Tibial artery (tissue), 4 donors: ENCODE results near the gene LRRFIP1.
A peak's percentile ranks its signal among the peaks of the same experiment; 100 is the strongest.

ENCODE experiments used
- DNase-seq, 2 donors: peaks; one replicate each; pipeline ENCODE4 v3.0.0-alpha.2; 2019
- H3K27ac ChIP-seq, 2 donors: fragments of 200-600 bp; sonication (generic) in 1 of 2; 1 replicate in 1 of 2; 2 replicates in 1 of 2; pipeline ENCODE4 v1.5.1; 2018 to 2019; ENCODE audit warnings: mild to moderate bottlenecking in 1 of 2
- H3K27me3 ChIP-seq, 2 donors: fragments of 200-600 bp; sonication (generic) in 1 of 2; one replicate each; pipeline versions ENCODE4 v1.5.1 to v1.6.0; 2016 to 2019
- H3K36me3 ChIP-seq, 3 donors: fragments of 200-600 bp; sonication (generic) in 2 of 3; one replicate each; pipeline ENCODE4 v1.5.1; 2016 to 2019; ENCODE audit warnings: mild to moderate bottlenecking in 2 of 3
- H3K4me1 ChIP-seq, 4 donors: fragments of 200-600 bp; sonication (generic) in 2 of 4; 1 replicate in 3 of 4; 2 replicates in 1 of 4; pipeline ENCODE4 v1.5.1; 2016 to 2019
- H3K4me3 ChIP-seq, 2 donors: fragments of 200-600 bp; sonication (generic) in 1 of 2; 1 replicate in 1 of 2; 2 replicates in 1 of 2; pipeline ENCODE4 v1.5.1; 2018 to 2019; ENCODE audit warnings: mild to moderate bottlenecking in 2 of 2
- H3K9me3 ChIP-seq, 3 donors: fragments of 200-600 bp; sonication (generic) in 1 of 3; one replicate each; pipeline ENCODE4 v1.5.1; 2016 to 2019
- CTCF ChIP-seq, 2 experiments: fragments of 200-600 bp in 1 of 2; fragments of 450-650 bp in 1 of 2; IDR thresholded peaks; one replicate each; pipeline ENCODE4 v1.5.1; 2017 to 2019; ENCODE audit warnings: antibody characterized with exemption in 2 of 2, mild to moderate bottlenecking in 1 of 2, moderate library complexity in 1 of 2
- intact Hi-C: fragments of 100-400 bp; cut with DNase I; formaldehyde crosslinking; loops from one replicate; pipeline ENCODE4 v1.15.0; 2023; ENCODE audit warnings: low total_unique reads

LRRFIP1 gene

DNA sequence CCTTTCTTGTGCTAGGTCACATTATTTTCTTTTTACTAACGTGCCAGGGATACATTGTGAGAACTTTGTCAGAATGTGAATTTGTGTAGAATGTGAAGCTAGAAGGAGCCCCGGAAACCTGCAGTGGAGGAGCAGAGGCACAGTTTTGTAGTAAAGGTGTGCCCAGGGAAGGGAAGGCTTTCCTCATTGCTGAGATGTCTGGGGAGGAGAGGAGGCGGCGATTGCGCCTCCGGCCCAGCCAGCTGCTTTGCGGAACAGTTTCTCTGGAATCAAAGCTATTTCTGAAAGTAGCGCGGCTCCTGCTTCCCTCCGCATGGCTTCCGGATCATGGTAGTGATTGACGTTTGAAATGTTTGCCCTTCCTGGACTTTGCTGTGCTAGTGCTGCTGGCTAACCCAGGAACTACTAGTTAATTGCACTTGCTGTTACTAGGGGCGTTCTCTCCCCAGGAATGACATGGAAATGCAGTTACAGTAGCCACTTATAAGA lies 88.1 kb downstream of the LRRFIP1 start:
- DNase-seq: peak in 1 of 2 donors; percentile 67
- peak overlapping the region; percentile 24 to 40 for H3K4me3 ChIP-seq
- intact Hi-C loops: no loop called here

DNA sequence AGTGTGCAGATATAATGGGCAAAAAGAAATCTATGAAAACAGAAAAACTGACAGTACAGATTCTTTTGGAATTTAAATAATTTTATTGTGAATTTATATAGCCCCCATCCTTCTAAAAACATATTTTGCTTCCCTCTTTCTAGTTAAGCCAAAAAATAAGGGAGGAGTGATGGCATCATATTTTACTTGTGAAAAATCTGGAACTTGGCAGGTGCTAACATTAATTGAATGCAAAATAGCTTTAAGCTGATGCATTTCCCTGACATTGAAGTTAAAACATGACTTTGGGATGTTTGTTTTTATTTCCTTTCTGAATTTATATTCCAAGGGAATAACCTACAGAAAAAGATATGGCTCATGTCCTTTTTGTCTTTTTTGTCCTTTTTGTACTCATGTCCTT lies 88.6 kb downstream of the LRRFIP1 start:
- Histone ChIP-seq H3K4me1 (peaks cover 0 to 79% (median 24%) of the 10 kb centered on the region in 4 donors), H3K27me3 (no peaks in the 10 kb centered on the region), H3K36me3 (peaks cover 6 to 22% (median 14%) of the 10 kb centered on the region in 3 donors), H3K27ac (peak overlapping the region; percentile 67 to 71), H3K9me3 (no peaks in the 10 kb centered on the region), H3K4me3 (no peak overlapping the region)
- intact Hi-C loops: no loop called here
- no peak for DNase-seq
- no peak for TF ChIP-seq CTCF (IDR thresholded peaks at IDR 0.05)

More for the DNA sequence above, 88.1 kb downstream of the LRRFIP1 start:
- H3K4me1 ChIP-seq: peaks cover 0 to 78% (median 23%) of the 10 kb centered on the region in 4 donors
- H3K9me3 ChIP-seq: no peaks in the 10 kb centered on the region
- peak overlapping the region; percentile 67 to 71 for H3K27ac ChIP-seq
- no peaks in the 10 kb centered on the region for H3K27me3 ChIP-seq
- no peak for TF ChIP-seq CTCF (IDR thresholded peaks at IDR 0.05)
- peaks cover 11 to 26% (median 19%) of the 10 kb centered on the region in 3 donors for H3K36me3 ChIP-seq

DNA sequence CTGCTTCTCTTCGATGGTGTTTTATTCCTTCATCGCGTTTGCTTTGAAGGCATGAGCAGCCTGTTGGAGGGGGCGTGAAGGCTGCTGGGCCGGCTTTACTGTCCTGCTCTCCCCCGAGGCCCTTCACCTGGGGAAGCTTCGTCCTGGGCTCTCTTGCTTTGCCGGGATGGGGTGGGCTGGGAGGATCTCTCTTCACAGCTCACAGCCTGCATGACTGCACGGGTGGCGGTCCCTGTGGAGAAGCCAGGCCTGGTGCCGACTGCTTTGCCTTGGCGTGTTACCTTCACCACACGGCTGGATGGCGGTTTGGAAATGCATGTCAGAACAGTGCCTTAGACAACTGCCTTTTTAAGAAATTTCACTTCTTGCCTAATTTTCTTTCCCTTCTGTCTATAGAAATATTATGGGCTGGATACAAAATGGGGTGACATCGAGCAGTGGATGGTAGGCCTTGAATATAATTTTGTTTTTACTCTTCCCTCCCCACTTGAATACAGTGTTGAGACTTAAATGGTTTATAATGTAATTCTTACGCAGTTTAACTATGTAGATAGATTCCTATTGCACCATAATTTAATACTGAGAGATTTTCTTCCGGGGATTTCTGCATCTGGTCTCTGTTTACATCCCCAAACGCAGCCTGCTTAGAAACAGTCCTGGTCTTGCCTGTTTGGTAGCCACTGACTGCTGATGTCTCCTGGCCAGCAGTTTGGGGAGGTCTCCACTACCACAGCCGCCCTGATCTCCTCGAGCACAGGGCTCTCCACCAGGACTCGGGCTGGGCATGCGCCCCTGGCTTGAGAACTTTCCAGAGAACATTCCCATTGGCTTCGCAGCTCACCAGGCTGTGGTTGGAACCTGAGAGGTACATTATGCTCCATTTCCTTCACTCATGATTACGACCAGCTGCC lies 90.2 kb downstream of the LRRFIP1 start:
- no peak for TF ChIP-seq CTCF (IDR thresholded peaks at IDR 0.05)
- intact Hi-C loops: no loop called here
- no peak for DNase-seq
- H3K27me3 ChIP-seq: no peaks in the 10 kb centered on the region
- H3K9me3 ChIP-seq: no peaks in the 10 kb centered on the region
- peak overlapping the region; percentile 33 to 67 for H3K27ac ChIP-seq
- H3K36me3 ChIP-seq: peaks cover 0 to 9% (median 0%) of the 10 kb centered on the region in 3 donors
- peaks cover 0 to 82% (median 25%) of the 10 kb centered on the region in 4 donors for H3K4me1 ChIP-seq
- no peak overlapping the region for H3K4me3 ChIP-seq

GRCh38 chr2:237718277-237718634 lies 90.9 kb downstream of the LRRFIP1 start:
- peaks cover 0 to 80% (median 25%) of the 10 kb centered on the region in 4 donors for H3K4me1 ChIP-seq
- peak overlapping the region; percentile 14 to 28 for H3K27ac ChIP-seq
- intact Hi-C loops: no loop called here

DNA sequence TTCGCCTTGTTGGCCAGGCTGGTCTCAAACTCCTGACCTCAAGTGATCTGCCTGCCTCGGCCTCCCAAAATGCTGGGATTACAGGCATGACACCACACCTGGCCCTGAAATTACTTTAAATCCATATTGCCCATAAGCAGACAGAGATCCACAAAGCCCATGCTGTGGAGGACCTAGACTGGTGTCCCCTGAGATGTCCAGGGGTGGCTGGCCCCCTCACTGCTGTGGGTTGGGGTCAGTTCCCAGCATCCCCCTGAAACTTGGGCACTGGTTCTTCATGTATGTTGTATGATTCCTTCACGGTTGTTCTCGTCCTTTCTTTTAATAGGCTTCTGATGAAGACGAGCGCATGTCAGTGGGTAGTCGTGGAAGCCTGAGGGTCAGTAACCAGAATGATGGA lies 93.1 kb downstream of the LRRFIP1 start:
- TF ChIP-seq CTCF (IDR thresholded peaks at IDR 0.05): no peak
- Histone ChIP-seq H3K4me1 (peaks cover 0 to 81% (median 24%) of the 10 kb centered on the region in 4 donors), H3K36me3 (peaks cover 0 to 12% (median 0%) of the 10 kb centered on the region in 3 donors), H3K27ac (no peak overlapping the region), H3K27me3 (no peaks in the 10 kb centered on the region), H3K4me3 (no peak overlapping the region), H3K9me3 (no peaks in the 10 kb centered on the region)
- intact Hi-C loops: no loop called here
- DNase-seq: no peak

More at GRCh38 chr2:237718277-237718634, 90.9 kb downstream of the LRRFIP1 start:
- H3K9me3 ChIP-seq: no peaks in the 10 kb centered on the region
- H3K36me3 ChIP-seq: peaks cover 0 to 9% (median 0%) of the 10 kb centered on the region in 3 donors
- TF ChIP-seq CTCF (IDR thresholded peaks at IDR 0.05): no peak
- no peak for DNase-seq
- H3K4me3 ChIP-seq: no peak overlapping the region
- no peaks in the 10 kb centered on the region for H3K27me3 ChIP-seq
